NCI-H1436 treated with DMSO at 0.1 percent for 48 hours (cell line): ENCODE data around the gene CRP.
"Not testable (repeated sequence)": the region's sequence is repeated elsewhere in the genome, so short reads cannot be mapped to it uniquely, and the experiment has no call there.

Experiments used
- DNase-seq: peaks from one replicate; lab custom pipeline; 2025; lab: John Stamatoyannopoulos, UW

CRP gene

GRCh38 chr1:159699653-159700052 lies 14.7 kb downstream of the CRP start:
- DNase-seq = no peak

GRCh38 chr1:159699246-159699645 lies 15.1 kb downstream of the CRP start:
- DNase-seq = no peak

DNA sequence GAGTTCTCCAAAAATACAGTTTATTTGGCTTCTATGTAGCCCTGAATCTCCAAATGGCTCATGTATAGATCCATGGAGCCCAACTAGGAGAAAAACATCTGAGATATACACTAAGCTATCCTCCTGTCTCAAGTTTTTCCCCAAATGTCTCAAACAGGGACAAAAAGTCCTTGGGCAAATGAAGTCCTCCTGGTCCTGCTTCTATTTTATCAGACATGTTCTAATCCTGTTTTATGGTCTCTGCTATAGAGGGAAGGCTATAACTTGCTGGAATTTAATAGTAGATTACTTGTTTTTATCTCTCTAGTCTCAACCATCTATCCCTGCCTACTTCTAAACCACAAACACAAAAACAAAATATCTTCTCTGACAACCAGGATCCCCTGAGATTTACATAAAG lies 26.9 kb downstream of the CRP start:
- no peak for DNase-seq

DNA sequence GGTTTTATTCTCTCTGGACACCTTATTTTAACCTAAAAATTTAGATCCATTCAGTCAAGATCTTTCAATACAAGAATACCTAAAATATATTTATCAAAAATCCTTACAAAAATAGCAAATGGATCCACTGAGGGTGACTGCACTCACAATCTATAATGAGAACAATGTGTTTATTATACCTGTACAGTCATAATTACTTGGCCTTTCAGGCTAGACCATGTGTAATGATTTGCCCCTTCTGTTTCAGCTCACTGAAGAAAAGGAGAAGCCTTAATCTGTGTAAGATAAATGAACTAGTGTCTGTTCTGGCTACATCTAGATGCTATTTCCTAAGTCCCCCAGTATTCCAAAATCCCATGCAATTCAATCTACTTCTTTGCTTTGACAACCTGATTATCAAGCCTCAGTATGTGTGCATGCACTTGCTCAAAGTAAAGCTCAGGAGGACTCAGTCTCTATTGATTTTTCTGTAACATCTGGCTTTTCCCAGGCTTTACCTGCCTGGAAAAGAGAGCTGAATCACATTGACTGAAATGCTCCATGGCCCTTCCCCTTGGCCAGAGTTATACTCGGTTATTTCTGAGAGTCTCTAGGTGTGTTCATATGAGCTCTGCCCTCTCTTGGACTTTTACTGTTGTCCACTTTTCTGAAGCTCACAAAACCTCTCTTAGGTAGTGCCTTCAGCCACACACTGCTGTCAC lies 27.6 kb downstream of the CRP start:
- DNase-seq = no peak

DNA sequence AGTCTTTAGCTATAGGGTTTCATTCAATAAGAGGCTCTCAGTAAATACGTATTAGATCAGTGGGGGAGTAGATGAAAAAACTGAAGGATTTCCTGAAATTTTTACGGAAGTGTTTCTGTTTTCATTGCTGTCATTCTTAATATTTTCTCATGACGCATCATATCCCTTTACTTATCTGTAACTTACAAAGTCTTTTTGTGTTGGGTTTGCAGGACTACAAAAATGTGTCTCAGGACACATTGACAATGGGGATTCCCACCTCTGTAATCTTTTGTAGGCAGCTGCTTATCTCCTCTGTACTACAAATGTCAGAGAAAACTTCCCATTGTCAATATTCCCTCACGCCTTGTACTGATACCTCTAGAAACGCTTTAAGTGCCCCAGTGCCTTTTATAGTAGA lies 35.5 kb downstream of the CRP start:
- DNase-seq = no peak

DNA sequence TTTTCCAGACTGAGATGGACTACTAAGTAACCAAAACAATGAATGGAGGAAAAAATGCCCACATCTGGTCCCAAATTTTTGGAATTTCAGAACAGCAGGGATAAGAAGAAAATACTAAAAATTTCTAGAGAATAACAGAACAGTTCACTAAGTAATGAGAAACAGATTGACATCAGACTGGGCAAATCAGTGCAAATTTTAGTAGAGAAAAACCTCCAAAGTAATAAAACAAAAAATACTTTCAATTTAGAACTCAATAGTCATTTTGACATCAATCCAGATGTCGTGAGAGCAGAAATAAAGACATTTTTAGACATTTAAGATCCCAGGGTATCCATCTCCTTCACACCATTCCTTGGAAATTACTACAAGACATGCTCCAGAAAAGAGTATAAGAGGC lies 39.3 kb downstream of the CRP start:
- no peak for DNase-seq

GRCh38 chr1:159672390-159672789 lies 42.0 kb downstream of the CRP start:
- DNase-seq = not testable (repeated sequence)

GRCh38 chr1:159669338-159669737 lies 45.1 kb downstream of the CRP start:
- no peak for DNase-seq

- DNase-seq = no peak
Measured at GRCh38 chr1:159668739-159669138, 45.6 kb downstream of the CRP start.

GRCh38 chr1:159664247-159664646 lies 50.1 kb downstream of the CRP start:
- no peak for DNase-seq

GRCh38 chr1:159663552-159663951 lies 50.8 kb downstream of the CRP start:
- DNase-seq = no peak
